HG02798 (cell line): Measurements from ENCODE around the gene SPECC1L.
"Not testable (repeated sequence)": the region's sequence is repeated elsewhere in the genome, so short reads cannot be mapped to it uniquely, and the experiment has no call there.

Experiments
- ATAC-seq: cut with Tn5 transposase; IDR thresholded peaks from one replicate; pipeline ENCODE4 v1.9.1; 2021; ENCODE audit warnings: mild to moderate bottlenecking; ENCODE audit not compliant: unreplicated experiment, poor library complexity

Gene SPECC1L

GRCh38 chr22:24280363-24280762 is 9.7 kb downstream of the SPECC1L start:
- not testable (repeated sequence) for ATAC-seq

DNA sequence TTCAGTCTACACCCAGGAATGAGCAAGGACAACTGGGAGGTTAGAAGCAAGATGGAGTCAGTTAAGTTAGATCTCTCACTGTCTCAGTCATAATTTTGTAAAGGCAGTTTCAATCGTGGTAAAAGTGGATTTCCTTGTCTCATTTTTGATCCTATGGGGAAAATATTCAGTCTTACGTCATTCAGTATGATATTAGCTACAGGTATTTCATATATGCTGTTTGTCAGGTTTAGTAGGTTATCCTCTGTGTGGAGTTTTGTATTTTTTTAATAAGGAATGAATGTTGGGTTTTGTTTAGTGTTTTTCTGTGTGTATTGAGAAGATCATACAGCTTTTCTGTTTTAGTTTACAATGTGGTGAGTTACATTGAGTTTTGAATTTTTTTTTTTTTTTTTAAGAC is 11.8 kb downstream of the SPECC1L start:
- no peak for ATAC-seq

DNA sequence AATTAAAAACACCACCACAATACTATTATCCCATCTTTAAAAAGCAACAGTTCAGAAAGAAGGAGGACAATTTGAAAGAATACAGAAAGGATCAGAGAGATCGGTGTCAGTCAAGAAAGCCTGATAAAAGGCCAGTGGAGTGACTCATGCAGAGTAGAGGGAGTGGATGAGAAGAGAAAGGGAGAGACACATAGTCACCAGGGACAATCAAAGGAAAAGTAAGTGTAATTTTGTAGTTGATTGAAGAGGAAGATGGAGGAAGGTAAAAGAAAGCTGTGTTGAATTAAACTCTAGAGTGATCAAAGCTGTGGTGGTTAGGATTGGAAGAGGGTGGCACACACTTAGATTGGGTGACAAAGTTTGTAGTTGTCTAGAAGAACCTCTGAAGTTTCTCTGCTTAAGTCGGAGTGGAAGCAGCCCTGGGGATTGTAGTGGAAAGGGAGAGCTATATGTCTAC is 14.1 kb downstream of the SPECC1L start:
- ATAC-seq: no peak

GRCh38 chr22:24285245-24285644 is 14.6 kb downstream of the SPECC1L start:
- no peak for ATAC-seq

- ATAC-seq: not testable (repeated sequence)
Measured at GRCh38 chr22:24287212-24287611, 16.6 kb downstream of the SPECC1L start.

DNA sequence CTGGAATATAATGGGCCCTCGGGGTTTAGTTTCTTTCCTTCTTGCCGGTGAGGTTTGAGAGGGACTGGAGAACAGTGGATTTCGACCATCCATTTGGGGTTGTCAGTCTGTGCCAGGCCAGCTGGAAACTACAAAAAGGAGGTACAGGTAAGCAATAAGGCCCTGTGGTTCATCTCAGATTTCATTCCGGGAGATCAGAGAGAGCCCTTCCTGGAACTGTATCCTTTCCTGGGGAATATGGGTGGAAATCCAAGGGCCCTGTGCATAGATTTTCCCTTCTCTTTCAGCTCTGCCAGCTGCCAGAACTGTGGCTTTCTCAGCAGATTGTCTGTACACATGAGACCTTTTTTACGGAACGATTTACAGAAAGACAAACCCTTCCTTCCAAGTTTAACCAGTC is 17.2 kb downstream of the SPECC1L start:
- ATAC-seq: not testable (repeated sequence)

DNA sequence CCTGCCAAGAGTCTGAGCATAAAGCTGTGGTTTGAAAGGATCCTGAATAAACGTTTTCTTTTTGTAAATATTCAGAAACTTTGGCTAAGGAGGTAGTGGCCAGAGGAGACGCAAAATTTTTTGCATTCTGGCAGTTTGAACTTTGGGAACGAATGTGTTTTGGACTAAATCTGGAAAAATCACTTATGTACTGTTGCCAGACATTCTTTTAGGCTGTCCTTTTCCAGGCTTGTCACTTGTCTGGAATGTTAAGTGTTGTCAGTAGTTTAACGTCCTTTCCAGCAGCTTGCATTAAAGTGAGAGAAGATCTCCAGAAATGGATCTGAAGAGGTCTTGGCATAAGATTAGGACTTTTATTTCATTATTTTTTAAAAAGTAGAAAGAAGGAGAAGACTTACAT is 18.5 kb downstream of the SPECC1L start:
- no peak for ATAC-seq

DNA sequence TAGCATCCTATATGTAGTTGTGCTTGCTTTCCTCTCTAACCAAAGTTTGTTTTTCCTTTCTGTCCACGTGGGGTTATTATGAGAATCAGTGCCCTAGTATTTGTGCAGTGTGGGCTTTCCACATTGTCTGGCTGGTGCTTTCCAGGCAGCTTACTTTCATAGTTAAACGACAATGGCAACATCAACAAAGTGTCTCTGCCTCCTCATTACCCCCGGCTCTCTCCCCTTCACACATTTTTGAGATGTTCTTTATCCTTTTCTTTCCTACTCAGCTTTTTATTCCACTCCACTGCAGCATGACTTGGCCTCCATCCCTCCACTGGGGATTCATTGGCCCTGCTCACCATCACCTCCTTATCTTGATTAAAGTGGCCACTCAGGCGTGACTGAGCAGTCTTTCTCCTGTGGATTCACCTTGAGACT is 19.1 kb downstream of the SPECC1L start:
- no peak for ATAC-seq

DNA sequence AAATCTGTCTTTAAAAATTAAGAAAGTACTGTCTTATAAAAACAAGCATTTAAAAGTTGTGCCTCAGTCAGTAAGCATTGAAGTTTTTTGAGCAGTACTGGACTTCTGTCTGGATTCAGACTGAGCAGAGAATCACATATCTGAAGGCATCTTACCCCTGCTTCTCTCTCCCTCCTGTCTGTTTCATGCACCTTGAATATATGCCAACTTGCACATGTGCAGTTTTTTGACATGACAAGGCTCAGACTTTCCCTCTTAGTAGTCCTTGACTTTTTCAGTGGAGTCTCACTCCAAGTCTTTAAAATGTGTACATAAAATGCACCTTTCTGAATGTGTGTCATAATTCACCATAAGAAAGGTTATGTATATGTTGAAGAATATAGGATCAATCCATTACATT is 19.8 kb downstream of the SPECC1L start:
- ATAC-seq: no peak

DNA sequence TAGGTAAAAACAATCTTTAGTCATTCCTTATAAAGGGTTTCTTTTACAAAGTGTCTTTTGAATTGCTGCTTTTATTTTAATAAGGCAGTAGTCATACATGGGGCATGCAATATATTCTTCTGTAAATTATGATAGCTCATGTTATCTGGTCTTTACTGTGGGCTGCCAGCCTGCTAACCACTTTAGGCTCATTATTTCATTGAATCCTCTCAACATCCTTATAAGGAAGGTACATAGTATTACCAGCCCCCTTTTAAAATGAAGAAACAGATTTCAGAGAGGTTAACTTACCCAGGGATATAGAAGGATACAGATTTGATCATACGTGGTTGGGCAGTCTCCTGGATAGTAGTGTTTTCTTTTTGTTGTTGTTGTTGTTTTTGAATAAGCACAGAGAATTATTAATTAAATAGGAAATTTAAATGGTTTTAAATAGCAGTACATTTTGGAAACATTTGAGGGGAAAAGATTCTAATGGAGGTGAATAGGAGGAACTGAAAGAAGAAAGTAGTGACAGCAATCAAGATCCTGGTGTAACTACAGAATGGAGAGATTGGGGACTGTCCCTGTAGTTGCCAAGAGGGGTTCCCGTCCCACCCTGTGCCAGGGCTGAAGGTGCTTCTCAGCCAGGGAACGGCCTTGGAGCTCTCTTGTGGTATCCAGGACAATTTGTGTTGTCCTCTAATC is 21.0 kb downstream of the SPECC1L start:
- ATAC-seq: no peak

DNA sequence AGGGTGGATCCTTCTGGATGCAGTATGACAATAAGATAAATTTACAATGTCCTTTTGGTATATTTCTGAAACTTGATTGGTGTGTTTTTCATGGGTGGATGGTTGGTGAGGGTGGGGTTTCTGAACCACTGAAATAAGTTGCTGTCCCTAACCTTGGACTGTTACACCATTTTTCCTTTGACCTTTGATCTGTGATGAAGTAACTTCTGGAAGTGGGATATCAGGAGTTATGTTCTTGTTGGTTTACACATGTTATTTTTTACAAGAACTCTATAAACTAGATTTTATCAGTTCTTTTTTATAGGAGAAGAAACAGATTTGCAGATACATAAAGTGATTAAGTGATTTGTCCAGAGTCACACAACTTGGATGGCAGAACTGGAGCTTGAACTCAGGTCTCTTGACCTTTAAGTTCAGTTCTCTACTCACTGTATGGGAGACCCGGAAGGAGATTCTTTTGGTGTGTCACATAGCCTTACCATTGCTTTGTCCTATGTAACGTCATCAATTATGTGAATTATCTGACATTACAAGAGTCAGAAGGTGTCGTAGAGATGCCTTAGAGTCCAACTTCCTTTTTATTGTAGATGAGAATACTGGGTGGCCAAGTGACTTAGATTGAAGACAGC is 21.7 kb downstream of the SPECC1L start:
- not testable (repeated sequence) for ATAC-seq

GRCh38 chr22:24294913-24295312 is 24.3 kb downstream of the SPECC1L start:
- not testable (repeated sequence) for ATAC-seq

DNA sequence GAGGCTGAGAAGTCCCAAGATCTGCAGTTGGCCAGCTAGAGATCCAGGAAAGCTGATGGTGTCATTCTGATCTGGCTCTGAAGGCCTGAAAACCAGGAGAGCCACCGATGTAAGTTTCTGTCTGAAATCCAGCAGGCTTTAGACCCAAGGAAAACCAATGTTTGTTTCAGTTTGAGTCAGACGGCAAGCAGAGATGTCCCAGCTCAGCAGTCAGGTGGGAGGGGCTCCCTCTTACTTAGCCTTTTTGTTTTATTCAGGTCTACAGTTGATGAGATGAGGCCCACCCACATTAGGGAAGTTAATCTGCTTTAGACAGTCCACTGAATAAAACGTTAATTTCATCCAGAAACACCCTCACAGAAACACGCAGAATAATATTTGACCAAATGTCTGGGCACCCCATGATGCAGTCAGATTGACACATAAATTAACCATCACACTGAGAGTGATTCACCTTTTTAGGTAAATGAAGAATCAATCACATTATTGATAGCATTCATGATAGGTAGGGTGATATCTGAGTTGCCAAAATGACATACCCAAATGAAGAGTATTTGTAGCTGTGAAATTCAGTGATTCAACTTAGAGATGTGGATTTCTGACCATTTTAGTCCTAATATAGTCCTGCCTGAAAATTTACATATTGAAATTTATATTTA is 28.0 kb downstream of the SPECC1L start:
- not testable (repeated sequence) for ATAC-seq

DNA sequence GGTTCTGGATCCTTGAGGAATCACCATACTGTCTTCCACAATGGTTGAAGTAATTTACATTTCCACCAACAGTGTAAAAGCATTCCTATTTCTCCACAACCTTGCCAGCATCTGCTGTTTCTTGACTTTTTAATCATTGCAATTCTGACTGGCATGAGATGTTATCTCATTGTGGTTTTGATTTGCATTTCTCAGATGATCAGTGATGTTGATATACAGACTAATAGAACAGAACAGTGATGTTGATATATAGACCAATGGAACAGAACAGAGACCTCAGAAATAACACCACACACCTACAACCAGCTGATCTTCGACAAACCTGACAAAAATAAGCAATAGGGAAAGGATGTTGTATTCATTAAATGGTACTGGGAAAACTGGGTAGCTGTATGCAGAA is 29.9 kb downstream of the SPECC1L start:
- not testable (repeated sequence) for ATAC-seq

DNA sequence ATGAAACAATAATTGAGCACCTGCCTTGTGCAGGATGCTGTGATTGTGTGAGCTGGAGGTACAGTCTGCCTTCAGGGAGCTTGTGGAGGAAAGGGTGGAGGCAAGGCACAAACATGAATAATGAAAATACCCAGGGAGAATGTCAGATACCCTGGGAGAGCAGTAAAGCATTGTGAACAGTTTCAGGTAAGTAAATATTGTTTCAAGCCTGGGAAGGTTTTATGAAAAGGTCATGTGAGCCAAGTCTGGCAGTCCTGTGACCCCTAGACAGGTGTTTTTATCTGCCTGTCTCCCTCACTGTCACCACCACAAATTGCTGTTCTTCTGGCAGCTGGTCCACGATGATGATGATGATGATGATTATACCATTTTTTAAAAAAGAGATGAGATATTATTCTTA is 32.0 kb downstream of the SPECC1L start:
- ATAC-seq: no peak

- ATAC-seq: no peak
Measured at GRCh38 chr22:24303007-24303406, 32.4 kb downstream of the SPECC1L start.

DNA sequence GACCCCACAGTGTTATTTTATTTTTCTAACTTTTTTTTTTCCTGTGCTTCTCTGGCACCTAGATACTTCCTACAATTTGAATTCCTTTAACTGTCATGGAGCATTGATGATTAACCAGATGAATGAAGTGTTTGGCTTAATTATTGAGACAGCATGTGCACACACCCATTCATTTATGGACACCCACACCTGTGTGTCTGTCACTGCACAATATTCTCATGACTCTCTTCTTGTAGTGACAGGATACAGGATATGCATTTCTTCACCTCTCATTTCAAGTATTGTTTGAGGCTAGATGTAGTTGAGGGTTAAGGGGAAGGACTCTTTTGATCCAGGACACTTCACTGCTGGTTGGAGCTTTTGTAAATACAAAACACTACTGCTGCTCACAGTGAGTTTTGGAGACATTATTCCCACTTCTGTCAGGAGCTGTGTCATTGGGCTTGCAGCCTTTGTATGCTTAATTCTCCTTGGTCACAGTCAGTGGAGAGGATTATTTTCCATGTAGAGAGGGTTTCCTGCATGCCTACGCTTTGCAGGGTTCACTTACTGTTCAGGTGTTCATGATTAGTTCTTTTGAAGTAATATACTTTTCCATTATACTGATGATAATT is 33.5 kb downstream of the SPECC1L start:
- no peak for ATAC-seq

DNA sequence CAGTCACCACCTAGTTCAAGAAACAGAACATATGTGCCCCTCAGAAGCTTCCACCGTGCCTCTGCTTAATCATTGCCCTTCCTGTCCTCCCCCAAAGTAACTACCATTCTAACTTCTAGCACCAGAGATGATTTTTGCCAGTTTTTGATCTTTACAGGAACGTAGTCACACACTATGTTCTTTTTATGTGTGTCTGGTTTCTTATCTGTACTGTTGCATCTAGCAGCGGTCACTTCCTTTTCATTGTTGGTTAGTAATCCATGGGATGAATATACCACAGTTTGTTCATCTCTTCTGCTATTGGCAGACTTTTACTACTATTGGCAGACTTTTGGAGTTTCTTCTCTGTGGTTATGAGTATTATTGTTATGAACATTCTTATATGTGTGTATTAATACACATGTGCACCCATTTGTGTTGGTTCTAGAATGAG is 34.6 kb downstream of the SPECC1L start:
- no peak for ATAC-seq

DNA sequence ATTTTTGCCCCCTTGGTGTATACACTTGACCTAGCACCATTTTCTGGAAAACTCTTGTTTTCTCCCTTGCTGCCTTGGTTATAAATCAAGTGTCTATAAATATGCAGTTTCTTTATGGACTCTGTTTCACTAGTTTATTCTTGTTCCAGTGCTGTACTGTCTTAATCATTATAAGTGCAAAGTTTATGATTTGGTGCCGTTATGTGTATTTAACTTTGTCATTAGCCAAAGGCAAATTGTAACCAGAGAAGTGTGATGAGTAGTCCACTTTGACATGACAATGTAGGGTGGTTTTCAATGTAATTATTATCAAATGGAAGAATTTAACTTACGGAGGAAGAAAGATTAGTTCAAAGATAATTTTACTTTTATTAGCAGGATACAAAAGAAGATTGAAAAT is 40.3 kb downstream of the SPECC1L start:
- no peak for ATAC-seq

DNA sequence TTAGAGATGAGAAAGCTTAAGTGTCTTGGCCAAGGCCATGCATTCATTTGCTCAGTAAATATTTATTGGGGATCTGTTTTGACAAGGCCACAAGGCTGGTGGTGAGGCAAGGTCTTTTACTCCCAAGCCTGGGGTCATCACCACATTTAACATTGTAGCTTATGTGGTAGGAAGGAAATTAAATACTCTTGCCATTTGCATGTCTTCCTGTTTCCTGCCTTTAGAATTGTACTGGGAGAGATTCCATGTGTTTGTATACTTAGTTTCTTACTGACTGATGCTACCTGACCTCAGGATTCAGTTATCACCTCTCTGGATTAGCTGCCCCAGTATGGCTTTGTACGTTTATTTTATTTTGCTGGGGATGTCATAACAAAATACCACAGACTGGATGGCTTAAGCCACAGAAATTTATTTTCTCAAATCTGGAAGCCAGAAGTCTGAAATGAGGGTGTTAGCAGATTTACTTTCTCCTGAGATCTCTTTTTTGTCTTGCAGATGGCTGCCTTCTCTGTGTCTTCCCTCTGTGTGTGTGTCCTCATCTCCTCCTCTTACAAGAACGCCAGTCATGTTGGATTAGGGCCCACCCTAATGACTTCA is 44.8 kb downstream of the SPECC1L start:
- ATAC-seq: no peak

GRCh38 chr22:24316264-24316663 is 45.6 kb downstream of the SPECC1L start:
- not testable (repeated sequence) for ATAC-seq
